WTC11 (cell line): Measurements from ENCODE around the gene ACTN2.

ENCODE experiments used
- CTCF ChIP-seq: fragments of 200-600 bp; IDR thresholded peaks from 2 replicates; pipeline ENCODE4 v1.8.0; 2022; ENCODE audit warnings: antibody characterized with exemption
- ETV6 ChIP-seq: sonication (generic); formaldehyde crosslinking; IDR thresholded peaks from 2 replicates; pipeline ENCODE4 v1.8.1; 2022; ENCODE audit warnings: mild to moderate bottlenecking, missing genetic modification reagents
- JUN ChIP-seq: sonication (generic); formaldehyde crosslinking; IDR thresholded peaks from 2 replicates; pipeline ENCODE4 v1.8.0; 2023; ENCODE audit warnings: mild to moderate bottlenecking, missing genetic modification reagents
- OVOL2 ChIP-seq: fragments of 250-450 bp; sonication (Bioruptor Pico); IDR thresholded peaks from 2 replicates; pipeline ENCODE4 v1.9.0; 2021; ENCODE audit warnings: mild to moderate bottlenecking, borderline replicate concordance
- RORB ChIP-seq: fragments of 250-450 bp; sonication (Bioruptor Pico); IDR thresholded peaks from 2 replicates; pipeline ENCODE4 v1.9.0; 2021; ENCODE audit warnings: mild to moderate bottlenecking
- SP1 ChIP-seq: sonication (generic); formaldehyde crosslinking; conservative IDR thresholded peaks from 2 replicates; pipeline ENCODE4 v1.8.1; 2022; ENCODE audit warnings: missing genetic modification reagents
- ZNF232 ChIP-seq: sonication (generic); formaldehyde crosslinking; IDR thresholded peaks from 2 replicates; pipeline ENCODE4 v1.8.0; 2022; ENCODE audit warnings: mild to moderate bottlenecking, missing genetic modification reagents
- ZNF263 ChIP-seq: sonication (generic); formaldehyde crosslinking; IDR thresholded peaks from 2 replicates; pipeline ENCODE4 v1.8.1; 2022; ENCODE audit warnings: low read depth, mild to moderate bottlenecking, moderate library complexity, missing genetic modification reagents

- TF ChIP-seq ETV6 (CRISPR knock-in tag): no peak
- no peak for TF ChIP-seq CTCF
- no peak for TF ChIP-seq SP1 (CRISPR knock-in tag)
- TF ChIP-seq JUN (CRISPR knock-in tag): no peak
- TF ChIP-seq RORB: no peak
- TF ChIP-seq ZNF263 (CRISPR knock-in tag): no peak
- TF ChIP-seq OVOL2 (CRISPR knock-in tag): no peak
- no peak for TF ChIP-seq ZNF232 (CRISPR knock-in tag)
Observed at GRCh38 chr1:236681219-236681618, 5.1 kb upstream of the ACTN2 start.
